Panc1 (cell line): Measurements from ENCODE around the gene PROM2. TPM values are rescaled to one million over a fixed set of nuclear protein-coding genes. Genes with fewer than 3 reads are reported as not detected.

Experiments used
- ATAC-seq: fragments of 200-7000 bp; cut with Tn5 transposase; 2 replicates; pipeline ENCODE4 v1.9.1; 2020; ENCODE audit warnings: mild to moderate bottlenecking, moderate library complexity
- BruUV-seq: library from RNA; stranded (reverse); fragments of 400-500 nt; replicated peaks from 2 replicates; lab custom pipeline; 2021; lab: Mats Ljungman, UMichigan
- CTCF ChIA-PET: fragments of 300-600 bp; sonication (Branson Sonifier 250); formaldehyde crosslinking; loops from one replicate; lab custom pipeline; 2022; ENCODE audit warnings: antibody characterized with exemption; lab: Charles Lee
- POLR2A ChIA-PET: fragments of 300-600 bp; sonication (Branson Sonifier 250); formaldehyde crosslinking; loops from one replicate; lab custom pipeline; 2022; ENCODE audit warnings: antibody characterized with exemption; lab: Charles Lee
- DNase-seq: peaks from one replicate; pipeline ENCODE4 v3.0.0-alpha.2; 2010; ENCODE audit warnings: low read depth, low spot score
- H3K27ac ChIP-seq: 2 replicates; pipeline ENCODE4 v1.5.1; 2011; ENCODE audit warnings: mild to moderate bottlenecking, low read length, inconsistent platforms
- H3K27me3 ChIP-seq: fragments of 200-500 bp; sonication (Bioruptor generic); 2 replicates; pipeline ENCODE4 v1.6.0; 2014; ENCODE audit warnings: low read length, inconsistent platforms; ENCODE audit not compliant: control insufficient read depth, insufficient read depth
- H3K36me3 ChIP-seq: fragments of 200-500 bp; sonication (Bioruptor generic); 2 replicates; pipeline ENCODE4 v1.5.1; 2014; ENCODE audit warnings: inconsistent platforms, mild to moderate bottlenecking, low read length, moderate library complexity; ENCODE audit not compliant: control insufficient read depth, insufficient read depth
- H3K4me1 ChIP-seq: 2 replicates; pipeline ENCODE4 v1.5.1; 2011; ENCODE audit warnings: inconsistent platforms, mild to moderate bottlenecking, low read length, moderate library complexity; ENCODE audit not compliant: control insufficient read depth, insufficient read depth
- H3K4me3 ChIP-seq, 2 experiments: 2 replicates each; pipeline ENCODE4 v1.5.1; 2011 to 2012; ENCODE audit warnings: low read depth in 2 of 2, low read length in 2 of 2, mild to moderate bottlenecking in 2 of 2, inconsistent platforms in 1 of 2, moderate library complexity in 1 of 2
- H3K9me3 ChIP-seq: fragments of 200-500 bp; sonication (Bioruptor generic); 2 replicates; pipeline ENCODE4 v1.5.1; 2014; ENCODE audit warnings: low read depth, mild to moderate bottlenecking, inconsistent platforms, low read length, moderate library complexity; ENCODE audit not compliant: control insufficient read depth, insufficient read depth
- CTCF ChIP-seq: fragments of 450-650 bp; IDR thresholded peaks from 2 replicates; pipeline ENCODE4 v1.5.1; 2017; ENCODE audit warnings: mild to moderate bottlenecking
- POLR2AphosphoS5 ChIP-seq: IDR thresholded peaks from 2 replicates; pipeline ENCODE4 v1.6.1; 2012; ENCODE audit warnings: mild to moderate bottlenecking, low read depth, low read length, moderate library complexity
- REST ChIP-seq, 2 experiments: IDR thresholded peaks; 2 replicates each; pipeline ENCODE4 v1.6.1; 2011 to 2012; ENCODE audit warnings: low read depth in 2 of 2, control low read depth in 1 of 2, low read length in 1 of 2, mild to moderate bottlenecking in 1 of 2, moderate library complexity in 1 of 2; ENCODE audit not compliant: insufficient read depth in 1 of 2
- SIN3A ChIP-seq: IDR thresholded peaks from 2 replicates; pipeline ENCODE4 v1.6.1; 2012; ENCODE audit warnings: low read depth, mild to moderate bottlenecking, low read length, moderate library complexity, borderline replicate concordance; ENCODE audit not compliant: insufficient read depth
- TCF7L2 ChIP-seq: IDR thresholded peaks from 2 replicates; pipeline ENCODE4 v1.6.1; 2011; ENCODE audit warnings: mild to moderate bottlenecking, low read depth, low read length, inconsistent platforms
- in situ Hi-C: cut with HindIII; loops from 2 replicates; pipeline ENCODE4 v1.10.0; 2016; ENCODE audit warnings: low sequenced_read_pairs, low pct_unique_long_range_greater_than_20kb
- intact Hi-C: fragments of 100-400 bp; cut with micrococcal nuclease; formaldehyde crosslinking; loops from one replicate; pipeline ENCODE4 v1.10.0; 2022; ENCODE audit not compliant: unreplicated experiment
- total RNA-seq: library from RNA; stranded (reverse); gene quantifications from one replicate; pipeline ENCODE4 v1.2.1, GENCODE V29; 2021; ENCODE audit not compliant: unreplicated experiment

PROM2 gene
- total RNA-seq, 1 experiment from 2014 or later = 1.4 TPM

- ChIA-PET POLR2A (no interaction called here), CTCF (no interaction called here)
- TF ChIP-seq POLR2AphosphoS5 = no peak
- TF ChIP-seq TCF7L2 = no peak
- no peak for TF ChIP-seq REST (IDR thresholded peaks at IDR 0.05; ENCODE audit: insufficient read depth in 1 of 2, low read depth in 2 of 2, low read length in 1 of 2)
- no peak for TF ChIP-seq SIN3A
- no peak for TF ChIP-seq CTCF
- Histone ChIP-seq H3K9me3 (no peaks in the 10 kb centered on the region), H3K27me3 (no peaks in the 10 kb centered on the region), H3K4me3 (no peak overlapping the region), H3K27ac (no peak overlapping the region), H3K4me1 (no peaks in the 10 kb centered on the region), H3K36me3 (no peaks in the 10 kb centered on the region)
- in situ Hi-C loops = no loop called here
- no TSS peak for BruUV-seq
- DNase-seq (no peak), ATAC-seq (no peak)
- intact Hi-C loops = no loop called here
These were observed 2.8 kb upstream of the PROM2 start for GRCh38 chr2:95271381-95271971.

- ATAC-seq (no peak), DNase-seq (no peak)
- CTCF ChIA-PET = no interaction called here
- in situ Hi-C loops (no loop called here), intact Hi-C loops (no loop called here)
- H3K27me3 ChIP-seq = no peaks in the 10 kb centered on the region
- BruUV-seq = no TSS peak
- POLR2A ChIA-PET = no interaction called here
- no peak overlapping the region for H3K4me3 ChIP-seq
- no peak overlapping the region for H3K27ac ChIP-seq
- no peaks in the 10 kb centered on the region for H3K4me1 ChIP-seq
- TF ChIP-seq TCF7L2 (no peak), CTCF (no peak), POLR2AphosphoS5 (no peak), SIN3A (no peak), REST (IDR thresholded peaks at IDR 0.05; ENCODE audit: insufficient read depth in 1 of 2, low read depth in 2 of 2, low read length in 1 of 2) (no peak)
- no peaks in the 10 kb centered on the region for H3K9me3 ChIP-seq
- no peaks in the 10 kb centered on the region for H3K36me3 ChIP-seq
These were observed 1.9 kb upstream of the PROM2 start for GRCh38 chr2:95272299-95272751.
